GM06990 (cell line): Measurements from ENCODE around the gene PDE3B.
"Not testable (repeated sequence)": the region's sequence is repeated elsewhere in the genome, so short reads cannot be mapped to it uniquely, and the experiment has no call there.

ENCODE experiments used
- DNase-seq: peaks from one replicate; pipeline ENCODE4 v3.0.0-alpha.2; 2011; ENCODE audit not compliant: insufficient read length; ENCODE audit errors: extremely low read depth
- H3K27me3 ChIP-seq: replicated peaks from 2 replicates; pipeline ENCODE4 v1.6.0; 2011; ENCODE audit warnings: low read length; ENCODE audit not compliant: control insufficient read depth, insufficient read depth
- H3K36me3 ChIP-seq: 2 replicates; pipeline ENCODE4 v1.5.1; 2011; ENCODE audit warnings: low read length; ENCODE audit not compliant: control insufficient read depth, insufficient read depth
- H3K4me3 ChIP-seq: replicated peaks from 2 replicates; pipeline ENCODE4 v1.5.1; 2011; ENCODE audit warnings: low read depth, mild to moderate bottlenecking, control low read depth, low read length
- TF ChIP-seq, protein P1 (sequence below): IDR thresholded peaks from 2 replicates; pipeline ENCODE4 v1.5.1; 2011; ENCODE audit warnings: low read length, control low read depth, mild to moderate bottlenecking, inconsistent platforms; ENCODE audit not compliant: insufficient read depth, poor library complexity, severe bottlenecking

PDE3B gene

DNA sequence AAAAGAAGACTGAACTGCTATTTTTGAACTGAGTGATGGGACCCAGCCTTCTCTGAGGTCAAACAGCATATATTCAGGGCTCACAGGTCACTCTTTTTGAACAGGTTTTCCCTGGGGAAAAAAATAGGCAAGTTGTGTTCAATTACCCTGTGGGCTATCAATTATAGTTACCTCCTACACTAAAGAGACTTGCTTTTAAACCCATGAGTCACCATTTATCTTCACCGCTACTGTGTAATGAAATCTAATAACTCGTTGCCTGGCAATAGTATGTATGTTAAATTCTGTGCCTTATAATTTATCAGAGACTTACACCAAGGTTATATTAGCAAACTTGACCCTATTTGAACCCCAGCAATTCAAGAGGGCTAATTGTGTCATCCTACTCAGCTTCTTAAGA is 149.9 kb downstream of the PDE3B start:
- DNase-seq = no peak
- H3K36me3 ChIP-seq = no peaks in the 10 kb centered on the region
- no peaks in the 10 kb centered on the region for H3K27me3 ChIP-seq
- H3K4me3 ChIP-seq = no peak overlapping the region
- TF ChIP-seq, protein P1, sequence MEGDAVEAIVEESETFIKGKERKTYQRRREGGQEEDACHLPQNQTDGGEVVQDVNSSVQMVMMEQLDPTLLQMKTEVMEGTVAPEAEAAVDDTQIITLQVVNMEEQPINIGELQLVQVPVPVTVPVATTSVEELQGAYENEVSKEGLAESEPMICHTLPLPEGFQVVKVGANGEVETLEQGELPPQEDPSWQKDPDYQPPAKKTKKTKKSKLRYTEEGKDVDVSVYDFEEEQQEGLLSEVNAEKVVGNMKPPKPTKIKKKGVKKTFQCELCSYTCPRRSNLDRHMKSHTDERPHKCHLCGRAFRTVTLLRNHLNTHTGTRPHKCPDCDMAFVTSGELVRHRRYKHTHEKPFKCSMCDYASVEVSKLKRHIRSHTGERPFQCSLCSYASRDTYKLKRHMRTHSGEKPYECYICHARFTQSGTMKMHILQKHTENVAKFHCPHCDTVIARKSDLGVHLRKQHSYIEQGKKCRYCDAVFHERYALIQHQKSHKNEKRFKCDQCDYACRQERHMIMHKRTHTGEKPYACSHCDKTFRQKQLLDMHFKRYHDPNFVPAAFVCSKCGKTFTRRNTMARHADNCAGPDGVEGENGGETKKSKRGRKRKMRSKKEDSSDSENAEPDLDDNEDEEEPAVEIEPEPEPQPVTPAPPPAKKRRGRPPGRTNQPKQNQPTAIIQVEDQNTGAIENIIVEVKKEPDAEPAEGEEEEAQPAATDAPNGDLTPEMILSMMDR = no peak

DNA sequence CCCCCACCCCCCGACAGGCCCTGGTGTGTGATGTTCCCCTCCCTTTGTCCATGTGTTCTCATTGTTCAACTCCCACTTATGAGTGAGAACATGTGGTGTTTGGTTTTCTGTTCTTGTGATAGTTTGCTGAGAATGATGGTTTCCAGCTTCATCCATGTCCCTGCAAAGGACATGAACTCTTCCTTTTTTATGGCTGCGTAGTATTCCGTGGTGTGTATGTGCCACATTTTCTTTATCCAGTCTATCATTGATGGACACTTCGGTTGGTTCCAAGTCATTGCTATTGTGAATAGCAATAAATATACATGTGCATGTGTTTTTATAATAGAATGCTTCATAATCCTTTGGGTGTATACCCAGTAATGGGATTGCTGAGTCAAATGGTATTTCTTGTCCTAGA is 152.4 kb downstream of the PDE3B start:
- not testable (repeated sequence) for H3K4me3 ChIP-seq, H3K36me3 ChIP-seq, H3K27me3 ChIP-seq, DNase-seq

DNA sequence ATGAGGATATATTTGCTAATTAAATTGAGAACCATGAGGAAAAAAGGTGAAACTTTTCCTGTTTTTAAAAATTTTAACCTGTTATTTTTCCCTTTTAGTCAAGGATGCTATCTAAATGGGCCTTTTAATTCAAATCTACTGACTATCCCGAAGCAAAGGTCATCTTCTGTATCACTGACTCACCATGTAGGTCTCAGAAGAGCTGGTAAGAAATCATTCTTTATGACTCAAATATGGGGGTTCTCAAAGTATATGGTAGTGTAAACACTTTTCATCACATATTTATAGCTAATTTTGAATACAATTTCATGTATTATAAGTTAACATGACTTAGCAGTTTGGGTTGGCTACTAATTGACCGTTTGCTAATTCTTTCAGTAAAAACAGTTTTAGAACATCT is 160.2 kb downstream of the PDE3B start:
- DNase-seq = no peak
- Histone ChIP-seq H3K4me3 (no peak overlapping the region), H3K27me3 (no peaks in the 10 kb centered on the region), H3K36me3 (no peaks in the 10 kb centered on the region)
- TF ChIP-seq, protein P1 = no peak

DNA sequence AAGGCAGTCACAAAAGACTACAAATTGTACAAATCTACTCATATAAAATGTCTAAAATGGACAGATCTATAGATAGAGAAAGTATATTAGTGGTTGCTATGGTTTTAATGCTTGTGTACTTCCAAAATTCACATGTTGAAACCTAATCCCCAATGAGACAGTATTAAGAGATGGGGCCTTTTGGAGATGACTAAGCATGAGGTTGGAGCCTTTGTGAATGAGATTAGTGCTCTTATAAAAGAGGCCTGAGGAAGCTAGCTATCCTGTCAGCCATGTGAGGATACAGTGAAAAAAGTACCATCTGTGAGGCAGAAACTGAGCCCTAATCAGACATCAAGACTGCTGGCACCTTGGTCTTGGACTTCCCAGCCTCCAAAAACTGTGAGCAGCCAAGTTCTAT is 165.9 kb downstream of the PDE3B start:
- no peaks in the 10 kb centered on the region for H3K27me3 ChIP-seq
- DNase-seq = no peak
- H3K4me3 ChIP-seq = no peak overlapping the region
- no peaks in the 10 kb centered on the region for H3K36me3 ChIP-seq
- TF ChIP-seq, protein P1 = no peak

DNA sequence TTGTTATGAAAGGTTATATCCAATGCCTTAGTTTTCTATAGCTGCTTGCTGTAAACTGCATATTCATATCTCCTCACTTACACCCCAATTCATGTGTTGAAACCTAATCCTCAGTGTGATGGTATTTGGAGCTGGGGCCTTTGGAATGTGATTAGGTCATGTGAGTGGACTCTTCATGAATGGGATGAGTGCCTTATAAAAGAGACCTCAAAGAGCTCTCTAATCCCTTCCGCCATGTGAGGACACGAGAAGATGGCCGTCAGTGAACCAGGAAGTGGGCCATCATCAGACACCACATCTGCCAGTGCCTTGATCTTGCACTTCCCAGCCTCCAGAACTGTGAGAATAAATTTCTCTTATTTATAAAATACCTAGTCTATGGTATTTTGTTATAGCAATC is 169.2 kb downstream of the PDE3B start:
- DNase-seq = no peak
- TF ChIP-seq, protein P1 = no peak
- H3K36me3 ChIP-seq = no peaks in the 10 kb centered on the region
- no peak overlapping the region for H3K4me3 ChIP-seq
- H3K27me3 ChIP-seq = no peaks in the 10 kb centered on the region

DNA sequence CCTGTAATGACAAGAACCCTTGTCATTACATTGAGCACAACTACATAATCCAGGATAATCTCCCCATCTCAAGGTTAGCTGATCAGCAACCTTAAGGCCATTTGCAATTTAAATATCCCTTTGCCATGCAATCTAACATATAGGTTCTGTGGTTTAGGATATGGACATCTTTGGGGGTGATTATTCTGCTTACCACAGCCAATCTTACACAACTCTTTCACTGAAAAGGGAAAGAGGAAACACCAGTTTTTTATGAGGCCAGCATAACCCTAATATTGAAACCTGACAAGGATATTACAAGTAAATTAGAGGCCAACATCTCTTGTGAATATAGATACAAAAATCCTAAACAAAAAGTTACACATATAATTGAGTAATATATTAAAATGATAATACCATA is 169.9 kb downstream of the PDE3B start:
- TF ChIP-seq, protein P1 = no peak
- H3K4me3 ChIP-seq = no peak overlapping the region
- no peak for DNase-seq
- no peaks in the 10 kb centered on the region for H3K36me3 ChIP-seq
- H3K27me3 ChIP-seq = no peaks in the 10 kb centered on the region
